ENCODE data around the gene B3GNT2.

Gene B3GNT2

GRCh38 chr2:62240546-62240945 lies 44.6 kb downstream of the B3GNT2 start:
- FAIRE-seq (no peak), DNase-seq (ENCODE audit: insufficient read length, low spot score) (no peak)
- TF ChIP-seq CTCF (IDR thresholded peaks at IDR 0.05; ENCODE audit: insufficient read depth, missing control alignments) = no peak

GRCh38 chr2:62243983-62244382 lies 48.1 kb downstream of the B3GNT2 start:
- TF ChIP-seq CTCF (IDR thresholded peaks at IDR 0.05; ENCODE audit: insufficient read depth, missing control alignments) = no peak
- DNase-seq (ENCODE audit: insufficient read length, low spot score) = no peak
- no peak for FAIRE-seq

- FAIRE-seq (no peak), DNase-seq (ENCODE audit: insufficient read length, low spot score) (no peak)
- no peak for TF ChIP-seq CTCF (IDR thresholded peaks at IDR 0.05; ENCODE audit: insufficient read depth, missing control alignments)
These were observed 52.3 kb downstream of the B3GNT2 start for GRCh38 chr2:62248226-62248625.

GRCh38 chr2:62250239-62250638 lies 54.3 kb downstream of the B3GNT2 start:
- DNase-seq (ENCODE audit: insufficient read length, low spot score) (no peak), FAIRE-seq (no peak)
- TF ChIP-seq CTCF (IDR thresholded peaks at IDR 0.05; ENCODE audit: insufficient read depth, missing control alignments) = no peak

- DNase-seq (ENCODE audit: insufficient read length, low spot score) (no peak), FAIRE-seq (no peak)
- no peak for TF ChIP-seq CTCF (IDR thresholded peaks at IDR 0.05; ENCODE audit: insufficient read depth, missing control alignments)
These were observed 58.7 kb downstream of the B3GNT2 start for GRCh38 chr2:62254424-62255266.

GRCh38 chr2:62257466-62257865 lies 61.6 kb downstream of the B3GNT2 start:
- FAIRE-seq = no peak
- no peak for TF ChIP-seq CTCF (IDR thresholded peaks at IDR 0.05; ENCODE audit: insufficient read depth, missing control alignments)

GRCh38 chr2:62263076-62263715 lies 67.3 kb downstream of the B3GNT2 start:
- TF ChIP-seq CTCF (IDR thresholded peaks at IDR 0.05; ENCODE audit: insufficient read depth, missing control alignments) = no peak
- DNase-seq (ENCODE audit: insufficient read length, low spot score) (no peak), FAIRE-seq (no peak)

More at GRCh38 chr2:62257466-62257865, 61.6 kb downstream of the B3GNT2 start:
- DNase-seq (ENCODE audit: insufficient read length, low spot score) = no peak

Data from D721Med (cell line).